Measurements from ENCODE around the gene NTSR2.

NTSR2 gene

GRCh38 chr2:11710632-11711353 lies 40.8 kb upstream of the NTSR2 start:
- H3K4me3 ChIP-seq (ENCODE audit: low read length), result no peak overlapping the region
- H3K4me1 ChIP-seq (ENCODE audit: control insufficient read depth, insufficient read depth, low read length), result no peaks in the 10 kb centered on the region
- no peaks in the 10 kb centered on the region; the same call in 1 of the 2 replicates for H3K36me3 ChIP-seq (ENCODE audit: control insufficient read depth, insufficient read depth, low read length)
- H3K9me3 ChIP-seq (ENCODE audit: control insufficient read depth, insufficient read depth, low read length), result no peaks in the 10 kb centered on the region
- no peak for DNase-seq (ENCODE audit: low read depth, low spot score)
- H3K27me3 ChIP-seq (ENCODE audit: control insufficient read depth, insufficient read depth, low read length), result no peaks in the 10 kb centered on the region
- no peak overlapping the region for H3K27ac ChIP-seq (ENCODE audit: low read length)
- no CpG with 5 or more reads among the region's 3 CpGs for WGBS (ENCODE audit: insufficient coverage, insufficient read length)

- no peaks in the 10 kb centered on the region for H3K9me3 ChIP-seq (ENCODE audit: control insufficient read depth, insufficient read depth, low read length)
- no peak for DNase-seq (ENCODE audit: low read depth, low spot score)
Observed at GRCh38 chr2:11710210-11710609, 40.2 kb upstream of the NTSR2 start.

GRCh38 chr2:11709293-11709692 lies 39.3 kb upstream of the NTSR2 start:
- H3K27ac ChIP-seq (ENCODE audit: low read length), result no peak overlapping the region
- no CpG with 5 or more reads among the region's 8 CpGs for WGBS (ENCODE audit: insufficient coverage, insufficient read length)
- DNase-seq (ENCODE audit: low read depth, low spot score), result no peak

More at GRCh38 chr2:11710210-11710609, 40.2 kb upstream of the NTSR2 start:
- Histone ChIP-seq H3K27me3 (ENCODE audit: control insufficient read depth, insufficient read depth, low read length) (no peaks in the 10 kb centered on the region), H3K4me1 (ENCODE audit: control insufficient read depth, insufficient read depth, low read length) (no peaks in the 10 kb centered on the region), H3K27ac (ENCODE audit: low read length) (no peak overlapping the region), H3K36me3 (ENCODE audit: control insufficient read depth, insufficient read depth, low read length) (no peaks in the 10 kb centered on the region; the same call in 1 of the 2 replicates), H3K4me3 (ENCODE audit: low read length) (no peak overlapping the region)
- WGBS (ENCODE audit: insufficient coverage, insufficient read length), result no CpG with 5 or more reads among the region's 3 CpGs

GRCh38 chr2:11708106-11708505 lies 38.1 kb upstream of the NTSR2 start:
- no peaks in the 10 kb centered on the region for H3K4me1 ChIP-seq (ENCODE audit: control insufficient read depth, insufficient read depth, low read length)
- H3K27me3 ChIP-seq (ENCODE audit: control insufficient read depth, insufficient read depth, low read length), result no peaks in the 10 kb centered on the region
- no peak overlapping the region for H3K27ac ChIP-seq (ENCODE audit: low read length)
- no peaks in the 10 kb centered on the region for H3K9me3 ChIP-seq (ENCODE audit: control insufficient read depth, insufficient read depth, low read length)
- H3K36me3 ChIP-seq (ENCODE audit: control insufficient read depth, insufficient read depth, low read length), result no peaks in the 10 kb centered on the region
- DNase-seq (ENCODE audit: low read depth, low spot score), result no peak
- no CpG with 5 or more reads among the region's 3 CpGs for WGBS (ENCODE audit: insufficient coverage, insufficient read length)
- H3K4me3 ChIP-seq (ENCODE audit: low read length), result no peak overlapping the region

More at GRCh38 chr2:11709293-11709692, 39.3 kb upstream of the NTSR2 start:
- Histone ChIP-seq H3K4me3 (ENCODE audit: low read length) (no peak overlapping the region), H3K9me3 (ENCODE audit: control insufficient read depth, insufficient read depth, low read length) (no peaks in the 10 kb centered on the region), H3K4me1 (ENCODE audit: control insufficient read depth, insufficient read depth, low read length) (no peaks in the 10 kb centered on the region), H3K36me3 (ENCODE audit: control insufficient read depth, insufficient read depth, low read length) (no peaks in the 10 kb centered on the region), H3K27me3 (ENCODE audit: control insufficient read depth, insufficient read depth, low read length) (no peaks in the 10 kb centered on the region)

- no CpG with 5 or more reads among the region's 3 CpGs for WGBS (ENCODE audit: insufficient coverage, insufficient read length)
- no peaks in the 10 kb centered on the region for H3K4me1 ChIP-seq (ENCODE audit: control insufficient read depth, insufficient read depth, low read length)
- H3K4me3 ChIP-seq (ENCODE audit: low read length), result no peak overlapping the region
- no peaks in the 10 kb centered on the region for H3K36me3 ChIP-seq (ENCODE audit: control insufficient read depth, insufficient read depth, low read length)
- H3K27me3 ChIP-seq (ENCODE audit: control insufficient read depth, insufficient read depth, low read length), result no peaks in the 10 kb centered on the region
- no peaks in the 10 kb centered on the region for H3K9me3 ChIP-seq (ENCODE audit: control insufficient read depth, insufficient read depth, low read length)
- no peak overlapping the region for H3K27ac ChIP-seq (ENCODE audit: low read length)
- DNase-seq (ENCODE audit: low read depth, low spot score), result no peak
Observed at GRCh38 chr2:11705711-11706110, 35.7 kb upstream of the NTSR2 start.

GRCh38 chr2:11705063-11705462 lies 35.1 kb upstream of the NTSR2 start:
- Histone ChIP-seq H3K9me3 (ENCODE audit: control insufficient read depth, insufficient read depth, low read length) (no peaks in the 10 kb centered on the region), H3K4me1 (ENCODE audit: control insufficient read depth, insufficient read depth, low read length) (no peaks in the 10 kb centered on the region), H3K4me3 (ENCODE audit: low read length) (no peak overlapping the region), H3K36me3 (ENCODE audit: control insufficient read depth, insufficient read depth, low read length) (no peaks in the 10 kb centered on the region), H3K27me3 (ENCODE audit: control insufficient read depth, insufficient read depth, low read length) (no peaks in the 10 kb centered on the region), H3K27ac (ENCODE audit: low read length) (no peak overlapping the region)
- DNase-seq (ENCODE audit: low read depth, low spot score), result no peak
- no CpG with 5 or more reads among the region's 4 CpGs for WGBS (ENCODE audit: insufficient coverage, insufficient read length)

GRCh38 chr2:11703700-11704099 lies 33.7 kb upstream of the NTSR2 start:
- Histone ChIP-seq H3K36me3 (ENCODE audit: control insufficient read depth, insufficient read depth, low read length) (no peaks in the 10 kb centered on the region), H3K9me3 (ENCODE audit: control insufficient read depth, insufficient read depth, low read length) (no peaks in the 10 kb centered on the region), H3K4me1 (ENCODE audit: control insufficient read depth, insufficient read depth, low read length) (no peaks in the 10 kb centered on the region), H3K27me3 (ENCODE audit: control insufficient read depth, insufficient read depth, low read length) (no peaks in the 10 kb centered on the region), H3K4me3 (ENCODE audit: low read length) (no peak overlapping the region), H3K27ac (ENCODE audit: low read length) (no peak overlapping the region)
- WGBS (ENCODE audit: insufficient coverage, insufficient read length), result no CpG with 5 or more reads among the region's 1 CpG
- no peak for DNase-seq (ENCODE audit: low read depth, low spot score)

GRCh38 chr2:11702946-11703345 lies 33.0 kb upstream of the NTSR2 start:
- H3K27me3 ChIP-seq (ENCODE audit: control insufficient read depth, insufficient read depth, low read length), result no peaks in the 10 kb centered on the region
- H3K4me3 ChIP-seq (ENCODE audit: low read length), result no peak overlapping the region
- no peaks in the 10 kb centered on the region for H3K9me3 ChIP-seq (ENCODE audit: control insufficient read depth, insufficient read depth, low read length)
- no peak for DNase-seq (ENCODE audit: low read depth, low spot score)
- H3K36me3 ChIP-seq (ENCODE audit: control insufficient read depth, insufficient read depth, low read length), result no peaks in the 10 kb centered on the region
- H3K27ac ChIP-seq (ENCODE audit: low read length), result no peak overlapping the region
- no CpG with 5 or more reads among the region's 2 CpGs for WGBS (ENCODE audit: insufficient coverage, insufficient read length)
- no peaks in the 10 kb centered on the region for H3K4me1 ChIP-seq (ENCODE audit: control insufficient read depth, insufficient read depth, low read length)

- Histone ChIP-seq H3K36me3 (ENCODE audit: control insufficient read depth, insufficient read depth, low read length) (no peaks in the 10 kb centered on the region), H3K27ac (ENCODE audit: low read length) (no peak overlapping the region), H3K9me3 (ENCODE audit: control insufficient read depth, insufficient read depth, low read length) (no peaks in the 10 kb centered on the region), H3K4me3 (ENCODE audit: low read length) (no peak overlapping the region), H3K4me1 (ENCODE audit: control insufficient read depth, insufficient read depth, low read length) (no peaks in the 10 kb centered on the region), H3K27me3 (ENCODE audit: control insufficient read depth, insufficient read depth, low read length) (no peaks in the 10 kb centered on the region)
- DNase-seq (ENCODE audit: low read depth, low spot score), result no peak
- WGBS (ENCODE audit: insufficient coverage, insufficient read length), result no CpG with 5 or more reads among the region's 14 CpGs
Observed at GRCh38 chr2:11701751-11702301, 31.8 kb upstream of the NTSR2 start.

- H3K27ac ChIP-seq (ENCODE audit: low read length), result no peak overlapping the region
- H3K9me3 ChIP-seq (ENCODE audit: control insufficient read depth, insufficient read depth, low read length), result no peaks in the 10 kb centered on the region
- H3K4me1 ChIP-seq (ENCODE audit: control insufficient read depth, insufficient read depth, low read length), result no peaks in the 10 kb centered on the region
- no peak for DNase-seq (ENCODE audit: low read depth, low spot score)
- H3K36me3 ChIP-seq (ENCODE audit: control insufficient read depth, insufficient read depth, low read length), result no peaks in the 10 kb centered on the region
- WGBS (ENCODE audit: insufficient coverage, insufficient read length), result no CpG with 5 or more reads among the region's 5 CpGs
- H3K4me3 ChIP-seq (ENCODE audit: low read length), result no peak overlapping the region
- no peaks in the 10 kb centered on the region for H3K27me3 ChIP-seq (ENCODE audit: control insufficient read depth, insufficient read depth, low read length)
Observed at GRCh38 chr2:11701206-11701605, 31.2 kb upstream of the NTSR2 start.
